ENCODE results near the gene PPFIBP1. TPM values are rescaled to one million over a fixed set of nuclear protein-coding genes. Genes with fewer than 3 reads are reported as not detected.
A peak's percentile ranks its signal among the peaks of the same experiment; 100 is the strongest.

The PPFIBP1 gene
- total and polyA plus RNA-seq, 2 of the 4 experiments (the other 2 are of a cell fraction) = 30.4 to 72.2 TPM

- H4K91ac ChIP-seq (ENCODE audit: insufficient read depth, low read depth, low read length) = no peak overlapping the region
- H3K9me3 ChIP-seq (ENCODE audit: control insufficient read depth, insufficient read depth, low read length) = no peaks in the 10 kb centered on the region
- H2BK20ac ChIP-seq (ENCODE audit: low read depth, low read length) = no peak overlapping the region
- H3K4me2 ChIP-seq (ENCODE audit: low read depth, low read length) = no peak overlapping the region
- no peak overlapping the region for H3K56ac ChIP-seq (ENCODE audit: extremely low read depth, insufficient read depth, low read length)
- H2BK120ac ChIP-seq (ENCODE audit: low read depth, low read length) = 0 out of 2 replicates have a peak overlapping the region, but pooled peaks have one; percentile 21
- H3K23ac ChIP-seq (ENCODE audit: low read depth, low read length) = no peak overlapping the region
- ATAC-seq (ENCODE audit: low read depth) = no peak
- H3K4me3 ChIP-seq (ENCODE audit: insufficient read depth, low read depth, low read length) = no peak overlapping the region
- no peak overlapping the region for H2AFZ ChIP-seq (replicated peaks; ENCODE audit: low read length, poor library complexity)
- no CpG with 5 or more reads among the region's 5 CpGs for WGBS, 2 experiments (ENCODE audit: extremely low coverage in 2 of 2, insufficient read length in 1 of 2)
- 0 out of 4 replicates have a peak overlapping the region, but pooled peaks of 1 of the 2 experiments have one; percentile 18 for H4K8ac ChIP-seq (ENCODE audit: low read depth in 2 of 2, low read length in 2 of 2)
- dilution Hi-C loops (cut with HindIII; ENCODE audit: low sequenced_read_pairs, unreplicated experiment) (no loop called here), in situ Hi-C loops (cut with MboI; ENCODE audit: low sequenced_read_pairs) (no loop called here), intact Hi-C loops (cut with micrococcal nuclease) (no loop called here)
- ChIA-PET CTCF (no interaction called here), POLR2A (ENCODE audit: unreplicated experiment) (no interaction called here)
- H3K9me1 ChIP-seq (ENCODE audit: insufficient read depth, low read length) = peaks cover 27% of the 10 kb centered on the region
- no peaks in the 10 kb centered on the region for H3K27me3 ChIP-seq (ENCODE audit: control insufficient read depth, insufficient read depth, low read length)
- peak overlapping the region; percentile 17 for H3K14ac ChIP-seq (replicated peaks; ENCODE audit: low read depth, low read length)
- no peaks in the 10 kb centered on the region for H3K36me3 ChIP-seq (ENCODE audit: control insufficient read depth, insufficient read depth, low read length)
- H3K4ac ChIP-seq (ENCODE audit: low read depth, low read length) = peak overlapping the region; percentile 46
- peak overlapping the region; percentile 40; the same call in 1 of the 3 replicates for H2BK15ac ChIP-seq (ENCODE audit: low read depth, low read length)
- H2AK5ac ChIP-seq (ENCODE audit: low read depth, low read length) = peak overlapping the region; percentile 59; the same call in 1 of the 2 replicates
- no peak overlapping the region; the same call in 1 of the 2 replicates for H4K5ac ChIP-seq (ENCODE audit: low read depth, low read length)
- no peak overlapping the region; the same call in 1 of the 2 replicates for H3K18ac ChIP-seq (ENCODE audit: low read depth, low read length)
- BruUV-seq (replicated peaks) = no TSS peak
- no peak overlapping the region for H3K9ac ChIP-seq (ENCODE audit: low read depth, low read length)
- H3K4me1 ChIP-seq (ENCODE audit: control insufficient read depth, insufficient read depth, low read length) = peaks cover 19% of the 10 kb centered on the region
- peaks cover 8% of the 10 kb centered on the region; the same call in 1 of the 2 replicates for H4K20me1 ChIP-seq (ENCODE audit: insufficient read depth, low read length)
- H3K27ac ChIP-seq (ENCODE audit: insufficient read depth, low read length) = no peak overlapping the region
- no peak for DNase-seq
- H2BK5ac ChIP-seq (ENCODE audit: low read depth, low read length, poor library complexity, severe bottlenecking) = peak overlapping the region; percentile 20
- peaks cover 20 to 84% of the 10 kb centered on the region in 2 experiments for H3K79me1 ChIP-seq (ENCODE audit: low read depth in 1 of 2, low read length in 2 of 2)
- H2AK9ac ChIP-seq (replicated peaks; ENCODE audit: low read depth, low read length, poor library complexity) = no peak overlapping the region
- TF ChIP-seq SMC3 (IDR thresholded peaks at IDR 0.05; ENCODE audit: low read depth, low read length) = no peak
- TF ChIP-seq RAD21 (IDR thresholded peaks at IDR 0.05; ENCODE audit: low read length) = no peak
- no peak for TF ChIP-seq RFX5 (IDR thresholded peaks at IDR 0.05; ENCODE audit: low read depth, low read length)
- no peak for TF ChIP-seq MXI1 (IDR thresholded peaks at IDR 0.05; ENCODE audit: borderline replicate concordance, low read depth, low read length)
- no peak for TF ChIP-seq POLR2A (IDR thresholded peaks at IDR 0.05; ENCODE audit: low read depth, low read length)
- no peak for TF ChIP-seq MAFK (IDR thresholded peaks at IDR 0.05; ENCODE audit: low read depth, low read length)
- no peak for TF ChIP-seq CEBPB (IDR thresholded peaks at IDR 0.05; ENCODE audit: low read depth, low read length)
- TF ChIP-seq MAZ (IDR thresholded peaks at IDR 0.05; ENCODE audit: borderline replicate concordance, low read depth, low read length) = no peak
- TF ChIP-seq FOS (IDR thresholded peaks at IDR 0.05; ENCODE audit: low read depth, low read length) = no peak
- no peak for TF ChIP-seq BHLHE40 (IDR thresholded peaks at IDR 0.05; ENCODE audit: low read depth, low read length)
- TF ChIP-seq USF2 (IDR thresholded peaks at IDR 0.05; ENCODE audit: low read depth, low read length) = no peak
- no peak for TF ChIP-seq ELK1 (IDR thresholded peaks at IDR 0.05; ENCODE audit: borderline replicate concordance, low read depth, low read length)
- no peak for TF ChIP-seq RCOR1 (IDR thresholded peaks at IDR 0.05; ENCODE audit: insufficient replicate concordance, low read length)
- no peak for TF ChIP-seq CTCF (conservative IDR thresholded peaks at IDR 0.05; ENCODE audit: low read depth, low read length)
- no peak for TF ChIP-seq NFE2L2 (IDR thresholded peaks at IDR 0.05; ENCODE audit: low read depth, low read length)
- no peak for TF ChIP-seq CHD1 (IDR thresholded peaks at IDR 0.05; ENCODE audit: low read depth, low read length)
Measured at GRCh38 chr12:27547592-27547991, 23.6 kb downstream of the PPFIBP1 start.

All from IMR-90 (cell line).